DMS53 treated with DMSO at 0.1 percent for 48 hours (cell line): ENCODE data around the gene NAA60.

Source experiments
- DNase-seq: peaks from one replicate; lab custom pipeline; 2025; ENCODE audit not compliant: unreplicated experiment; lab: John Stamatoyannopoulos, UW

Gene NAA60

DNA sequence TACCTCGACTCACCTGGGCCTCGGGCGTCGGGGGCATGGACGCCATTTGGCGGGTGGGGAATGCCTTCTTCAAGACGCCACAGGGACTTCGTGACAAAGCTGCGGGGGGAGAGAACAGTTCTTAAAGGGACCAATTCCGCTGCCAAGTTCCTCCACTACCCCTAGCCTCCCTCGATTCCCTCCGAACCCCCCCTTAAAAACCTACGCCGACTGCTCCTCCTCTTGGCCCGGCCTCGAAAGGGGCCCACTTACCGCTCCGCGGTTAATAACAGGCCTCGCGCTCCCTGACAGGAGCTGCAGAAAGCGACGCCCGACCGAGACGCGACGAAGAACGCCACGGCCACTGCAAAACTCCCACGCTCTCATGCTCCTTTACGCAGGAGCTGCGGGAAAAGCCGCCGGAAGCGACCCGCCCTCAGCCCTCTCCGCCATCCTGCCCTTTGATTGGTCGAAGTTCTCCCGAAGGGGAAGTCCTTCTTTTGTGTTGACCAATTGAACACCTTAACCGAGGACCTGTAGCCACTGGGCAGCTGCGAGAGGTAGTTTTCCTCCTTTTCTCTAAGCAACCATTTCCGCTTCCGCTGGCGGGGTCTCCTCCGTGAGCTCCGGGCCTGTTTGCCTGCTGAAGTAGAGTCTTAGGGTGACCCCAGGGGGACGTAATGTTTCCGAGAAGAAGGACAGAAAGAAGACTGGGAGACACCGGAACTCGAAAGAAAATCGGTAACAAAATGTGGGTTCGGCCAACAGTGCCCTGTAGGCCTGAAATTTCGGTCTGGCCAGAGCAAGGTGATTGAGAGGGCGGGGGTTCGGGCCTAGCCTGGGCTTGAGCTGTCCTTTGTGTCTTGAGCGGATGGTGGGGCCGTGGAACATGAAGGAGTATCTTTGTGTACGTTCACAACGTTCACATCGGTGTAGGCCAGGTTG is at the start of gene NAA60, which contains the start of gene ZNF597:
Gene NAA60 (plus strand): TSS at position 573 of the 924 bp plus-strand sequence. CDS start 32,548 bp downstream, outside the sequence.
Gene ZNF597 (minus strand): TSS at position 397 of the 924 bp plus-strand sequence. CDS start 351 bp downstream, at position 46.
- peak; percentile 68 for DNase-seq

DNA sequence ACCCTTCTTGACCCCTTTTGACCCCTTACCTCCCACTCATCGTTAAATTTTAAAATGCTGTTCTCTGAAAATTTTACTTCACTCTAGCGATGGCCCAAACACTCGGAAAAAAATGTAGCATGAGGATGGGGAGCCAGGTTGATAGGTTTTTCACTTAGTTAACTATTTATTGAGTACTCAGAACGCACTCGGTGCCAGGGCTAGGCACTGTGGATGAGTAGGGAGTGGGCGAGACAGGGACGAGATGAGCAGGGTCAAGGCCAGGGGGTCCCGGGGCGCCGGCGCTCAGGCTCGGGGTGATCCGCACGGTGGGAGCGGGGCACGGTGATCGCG is 43.1 kb upstream of the NAA60 start:
- DNase-seq, result no peak

DNA sequence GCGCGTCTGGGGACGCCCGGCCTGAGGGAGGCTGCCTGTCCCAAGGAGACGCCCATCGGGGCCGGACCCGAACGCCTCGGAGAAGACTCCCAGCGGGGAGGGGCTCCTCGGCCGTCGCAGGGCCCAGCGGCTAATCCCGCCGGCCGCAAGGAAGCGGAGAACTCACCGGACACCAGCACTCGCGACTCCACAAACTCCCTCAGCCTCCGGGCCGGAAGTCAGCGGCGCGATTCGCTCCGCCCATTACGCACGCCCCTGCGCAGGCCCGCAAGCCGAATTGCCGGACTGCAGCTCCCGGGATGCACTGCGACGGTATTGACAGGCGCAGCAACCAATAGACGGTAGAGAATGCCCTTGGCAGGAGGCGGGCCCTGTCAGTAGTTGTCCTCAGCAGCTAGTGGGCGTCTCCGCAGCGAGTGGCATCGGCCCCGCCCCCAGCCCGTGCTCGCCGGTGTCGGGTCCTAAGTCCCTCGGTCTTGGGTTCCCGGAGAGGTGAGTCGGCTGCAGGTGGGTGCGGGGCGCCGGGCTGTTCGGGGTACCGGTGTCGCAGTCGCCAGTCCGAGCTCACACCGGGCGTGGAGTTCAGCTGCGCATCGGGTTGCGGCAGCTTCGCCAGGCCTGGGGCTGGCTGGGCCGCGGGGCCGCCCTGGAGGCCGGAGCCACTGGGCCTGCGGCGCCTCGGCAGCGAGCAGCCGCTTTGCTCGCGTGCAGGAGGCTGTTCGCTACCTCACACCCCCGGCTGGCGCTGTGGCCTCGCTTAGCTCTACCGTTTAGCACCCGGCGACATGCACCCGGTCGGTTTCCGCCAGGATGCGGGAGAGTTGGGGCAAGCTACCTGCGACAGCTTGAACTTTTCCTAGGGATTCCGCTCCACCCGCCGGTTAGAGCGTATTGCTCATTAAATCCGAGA is 42.4 kb upstream of the NAA60 start, which contains the start of the genes ZNF174 and ZSCAN32:
Gene ZNF174 (plus strand): TSS at position 437 of the 910 bp plus-strand sequence. CDS start 790 bp downstream, outside the sequence.
Gene ZSCAN32 (minus strand): TSS at position 226 of the 910 bp plus-strand sequence. CDS start 3,447 bp downstream, outside the sequence.
- peak; percentile 94 for DNase-seq

DNA sequence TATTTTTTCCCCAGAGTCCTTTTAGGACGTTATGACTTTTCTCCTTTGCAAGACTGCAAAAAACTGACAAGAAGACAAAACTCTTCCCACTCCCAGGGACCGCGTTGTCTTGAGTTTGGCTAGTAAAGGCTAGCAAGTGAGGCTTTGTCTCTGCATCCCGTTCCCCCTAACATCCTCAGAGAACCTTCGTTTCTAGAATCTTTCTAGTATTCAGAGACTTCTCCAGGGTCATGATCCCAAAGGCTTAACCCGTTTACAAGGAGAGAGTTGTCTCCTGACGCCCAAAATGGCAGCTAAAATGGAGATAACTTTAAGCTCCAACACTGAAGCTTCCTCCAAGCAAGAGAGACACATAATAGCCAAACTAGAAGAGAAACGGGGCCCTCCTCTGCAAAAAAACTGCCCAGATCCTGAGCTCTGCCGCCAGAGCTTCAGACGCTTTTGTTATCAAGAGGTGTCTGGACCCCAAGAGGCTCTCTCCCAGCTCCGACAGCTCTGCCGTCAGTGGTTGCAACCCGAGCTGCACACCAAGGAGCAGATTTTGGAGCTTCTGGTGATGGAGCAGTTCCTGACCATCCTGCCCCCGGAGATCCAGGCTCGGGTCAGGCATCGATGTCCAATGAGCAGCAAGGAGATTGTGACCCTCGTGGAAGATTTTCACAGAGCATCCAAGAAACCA is 41.6 kb upstream of the NAA60 start:
- DNase-seq, result peak; percentile 0

DNA sequence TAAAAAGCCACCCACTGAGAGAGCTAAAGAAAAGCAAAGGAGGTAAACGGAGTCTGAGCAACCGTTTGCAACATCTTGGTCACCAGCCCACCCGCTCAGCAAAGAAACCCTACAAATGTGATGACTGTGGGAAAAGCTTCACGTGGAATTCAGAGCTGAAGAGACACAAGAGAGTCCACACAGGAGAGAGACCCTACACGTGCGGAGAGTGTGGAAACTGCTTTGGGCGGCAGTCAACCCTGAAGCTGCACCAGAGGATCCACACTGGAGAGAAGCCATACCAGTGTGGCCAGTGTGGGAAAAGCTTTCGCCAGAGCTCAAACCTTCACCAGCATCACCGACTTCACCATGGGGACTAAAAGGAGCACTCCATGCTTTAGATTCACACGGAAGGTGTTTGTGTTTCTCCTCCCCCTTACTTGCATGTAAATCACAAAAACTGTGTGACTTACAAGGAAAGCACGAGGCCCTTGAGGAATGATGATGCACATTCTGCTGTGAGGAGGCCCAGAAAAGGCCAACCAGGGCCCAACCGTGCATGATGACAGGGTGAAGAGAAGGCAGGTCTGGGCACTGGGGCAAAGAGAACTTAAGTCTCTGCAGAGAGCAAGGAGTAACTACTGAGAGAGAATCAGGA is 34.8 kb upstream of the NAA60 start:
- DNase-seq, result no peak

DNA sequence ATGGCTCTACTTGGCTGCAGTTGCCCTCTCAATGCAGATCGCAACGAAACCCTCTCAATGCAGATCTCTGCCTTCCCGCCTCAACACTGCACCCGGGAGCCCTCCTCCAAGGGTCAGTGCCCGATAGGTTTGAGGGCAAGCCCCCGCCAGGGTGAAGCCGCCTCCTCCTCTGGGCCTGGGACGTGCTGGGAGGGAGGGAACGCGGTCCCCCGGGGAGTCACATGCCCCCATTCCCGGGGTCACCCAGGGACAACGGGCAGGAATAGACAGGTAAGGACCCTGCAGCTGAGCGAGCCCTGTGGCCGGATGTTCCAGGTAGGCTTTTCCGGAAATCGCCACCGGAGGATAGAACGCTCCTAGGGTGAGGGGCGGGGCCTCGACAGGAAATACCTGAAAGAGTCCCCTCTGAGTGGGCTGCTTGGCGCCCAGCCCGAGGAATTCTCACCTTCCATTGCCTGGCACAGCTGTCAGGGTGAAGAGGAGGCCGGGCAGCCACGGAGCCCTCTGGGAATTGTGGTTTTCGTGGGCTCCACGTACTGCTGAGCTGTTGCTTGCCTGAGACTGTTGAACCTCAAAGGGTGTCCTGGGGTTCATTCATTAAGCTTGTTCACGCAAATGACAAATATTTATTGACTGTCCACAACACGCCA is 29.6 kb upstream of the NAA60 start:
- no peak for DNase-seq

DNA sequence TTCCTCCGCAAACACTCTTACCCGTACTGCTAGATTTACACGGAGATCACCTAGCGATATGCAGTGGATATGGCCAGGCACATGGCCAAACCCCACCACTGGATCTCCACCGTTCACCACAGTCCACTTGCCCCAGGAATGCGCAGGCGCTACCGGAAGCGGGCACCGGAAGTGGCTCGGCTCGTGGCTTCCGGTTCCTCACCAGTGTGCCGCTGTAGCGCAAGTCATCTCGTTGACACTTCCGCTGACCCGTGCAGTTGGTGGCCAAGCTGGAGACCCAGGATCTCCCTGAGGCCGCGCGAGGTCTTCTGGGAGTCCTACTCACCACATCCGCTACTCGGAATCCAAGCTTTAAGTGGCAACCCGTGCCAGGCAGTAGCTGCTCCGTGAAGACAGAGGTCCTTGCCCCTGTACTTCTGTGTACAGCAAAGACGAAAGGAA is 11.7 kb upstream of the NAA60 start:
- DNase-seq, result no peak

DNA sequence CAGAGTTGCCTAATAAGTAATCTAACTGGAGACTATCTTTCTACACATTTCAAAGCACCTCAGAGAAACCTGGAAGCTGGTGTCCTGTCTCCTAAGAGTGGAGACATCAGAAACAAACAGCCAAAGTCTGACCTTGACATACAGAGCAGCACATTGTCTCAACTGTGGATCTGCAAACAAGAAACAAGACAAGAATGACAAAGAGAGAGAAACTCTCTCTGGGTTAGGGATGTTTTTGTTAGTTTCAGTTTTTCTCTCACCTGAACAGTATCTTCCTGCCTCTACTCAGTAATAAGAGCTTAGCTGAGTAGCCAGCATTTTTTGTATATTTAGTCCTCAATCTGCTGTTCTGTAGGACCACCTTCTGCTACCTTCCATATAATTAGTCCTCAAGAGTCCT is 9.1 kb upstream of the NAA60 start:
- no peak for DNase-seq

DNA sequence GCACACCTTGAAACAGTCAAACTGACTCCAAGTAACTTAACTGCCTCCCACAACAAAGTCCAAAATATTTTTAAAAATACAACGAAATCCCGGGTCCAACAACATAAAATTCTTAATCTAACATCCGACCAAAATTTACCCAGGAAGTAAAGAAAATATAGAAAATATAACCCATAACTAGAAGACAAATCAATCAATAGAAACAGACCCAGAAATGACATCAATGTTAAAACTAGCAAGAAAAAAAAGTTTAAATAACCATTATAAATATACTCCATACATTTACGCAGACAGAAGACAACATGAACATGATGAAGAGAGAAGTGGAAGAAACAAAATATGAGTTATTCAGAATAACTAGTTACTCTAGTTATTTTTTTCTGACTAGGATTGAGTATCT is 3.8 kb upstream of the NAA60 start:
- no peak for DNase-seq

DNA sequence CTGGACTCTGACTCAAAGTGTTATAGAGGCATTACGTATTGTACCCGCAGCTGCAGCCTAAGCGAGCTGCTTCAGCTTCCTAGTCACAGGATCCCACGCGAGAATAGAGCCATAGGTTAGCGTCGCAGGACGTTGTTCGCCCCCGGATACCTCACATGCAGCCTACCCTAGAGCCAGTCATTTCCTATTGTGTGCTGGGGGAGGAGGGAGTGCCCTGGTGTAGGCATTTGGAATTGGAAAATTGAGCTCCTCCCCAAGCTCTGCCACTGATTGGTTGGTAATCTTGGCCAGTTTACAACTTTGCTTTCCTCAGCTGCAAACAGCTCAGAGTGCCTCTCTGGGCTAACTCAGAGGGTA is 530 bp downstream of the NAA60 start:
- no peak for DNase-seq

DNA sequence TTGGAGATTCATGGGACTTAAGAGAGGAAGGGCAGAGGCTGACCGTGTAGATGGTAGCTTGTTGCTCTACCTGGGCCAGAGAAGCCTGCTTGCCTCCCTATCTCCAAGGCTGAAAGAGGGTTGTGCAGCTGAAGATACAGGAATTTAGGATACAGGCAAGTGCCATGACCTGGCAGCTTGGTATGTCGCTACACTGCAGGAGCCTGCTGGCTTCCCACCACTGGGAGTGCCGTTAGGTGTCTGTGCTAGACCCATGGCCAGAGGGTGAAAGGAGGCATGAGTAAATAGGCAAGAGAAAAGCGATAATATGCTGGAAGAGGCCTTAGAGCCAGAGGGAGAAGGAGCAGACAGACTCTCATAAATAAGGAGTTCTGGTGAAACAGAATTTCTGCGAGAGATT is 10.6 kb downstream of the NAA60 start:
- DNase-seq, result no peak

DNA sequence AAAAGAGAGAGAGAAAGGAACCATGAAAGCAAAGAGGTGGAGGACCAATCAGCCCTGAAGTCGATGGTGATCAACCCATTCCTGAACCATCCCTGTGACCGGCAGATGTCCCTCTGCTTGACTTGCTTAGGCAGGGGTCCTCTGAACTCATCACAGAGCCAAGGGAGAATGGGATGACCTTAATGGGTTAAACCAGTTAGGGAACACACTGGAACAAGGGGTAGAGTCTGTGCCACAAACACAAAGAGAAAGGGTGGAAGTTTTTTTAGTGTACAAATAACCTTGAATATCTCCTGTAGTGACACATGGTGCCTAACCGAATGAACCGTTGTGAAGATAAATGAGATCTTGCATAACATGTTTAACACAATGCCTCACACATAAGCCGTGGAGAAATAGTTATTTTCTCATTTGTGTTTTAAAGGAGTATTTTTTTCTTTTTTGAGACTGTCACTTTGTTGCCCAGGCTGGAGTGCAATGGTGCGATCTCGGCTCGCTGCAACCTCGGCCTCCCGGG is 11.2 kb downstream of the NAA60 start:
- DNase-seq, result no peak

DNA sequence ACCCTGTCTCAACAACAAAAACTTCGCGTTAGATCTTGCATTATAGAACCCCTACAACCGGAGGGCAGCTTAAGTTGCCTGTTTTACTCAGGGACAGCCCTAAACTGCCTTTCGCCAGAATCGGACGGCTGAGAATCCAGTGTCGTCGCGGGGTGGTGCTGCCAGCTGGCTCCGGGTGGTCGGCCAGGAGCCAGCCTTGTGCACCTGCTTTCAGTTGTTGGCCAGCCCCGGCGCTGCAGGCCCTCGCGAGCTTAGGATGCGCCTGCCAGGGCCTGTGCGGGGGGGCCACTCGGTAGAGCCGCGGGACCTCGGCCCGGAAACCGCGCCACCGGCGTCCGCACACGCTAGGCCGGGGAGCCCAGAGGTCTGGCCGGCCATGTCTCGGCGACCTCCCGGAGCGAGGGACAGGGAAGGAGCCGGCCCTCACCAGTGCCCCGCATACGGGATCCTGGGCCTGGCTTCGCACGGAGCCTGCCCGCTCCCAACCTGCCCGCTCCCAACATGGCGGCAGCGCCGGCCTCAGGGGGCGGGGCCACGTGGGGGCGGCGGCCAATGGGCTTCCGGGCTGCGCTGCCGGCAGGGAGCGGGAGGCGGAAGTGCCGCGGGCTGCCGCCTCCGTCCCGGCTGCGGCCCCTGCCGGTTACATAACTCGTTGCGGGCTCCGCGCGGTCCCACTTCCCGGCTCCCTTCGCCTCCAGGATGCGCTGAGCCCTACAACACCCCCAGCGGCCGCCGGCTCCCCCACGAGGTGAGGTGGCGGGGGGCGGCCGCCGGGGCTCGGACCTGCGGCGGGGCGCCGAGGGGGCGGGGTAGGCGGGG is 14.2 kb downstream of the NAA60 start:
- DNase-seq, result peak; percentile 58

DNA sequence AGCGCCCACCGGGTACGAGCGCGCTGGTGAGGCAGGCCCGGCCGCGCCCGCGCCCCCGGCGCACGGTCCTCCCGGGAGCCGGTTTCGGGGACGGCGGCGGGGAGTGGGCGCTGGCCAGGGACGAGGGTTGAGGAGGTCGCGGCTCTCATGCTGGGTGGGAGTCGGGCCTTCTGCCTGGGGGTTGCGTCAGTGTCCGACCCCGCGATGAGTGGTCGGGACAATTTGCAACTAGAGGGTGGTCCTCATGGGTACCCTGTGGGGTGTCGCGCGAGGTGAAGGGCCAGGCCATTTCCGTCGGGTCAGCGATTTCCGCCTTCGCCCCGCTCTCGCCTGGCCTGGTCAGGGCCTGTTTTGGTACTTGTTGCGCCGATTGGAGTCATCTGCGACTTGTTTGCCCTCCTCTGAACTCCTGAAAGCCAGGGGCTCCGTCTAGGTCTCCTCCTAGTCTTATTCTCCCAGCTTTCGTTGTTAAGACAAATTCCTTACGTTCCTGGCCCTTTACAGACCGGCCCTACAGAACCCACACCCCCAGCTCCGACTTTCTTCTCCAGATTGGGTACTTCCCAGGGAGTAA is 14.9 kb downstream of the NAA60 start:
- DNase-seq, result no peak

DNA sequence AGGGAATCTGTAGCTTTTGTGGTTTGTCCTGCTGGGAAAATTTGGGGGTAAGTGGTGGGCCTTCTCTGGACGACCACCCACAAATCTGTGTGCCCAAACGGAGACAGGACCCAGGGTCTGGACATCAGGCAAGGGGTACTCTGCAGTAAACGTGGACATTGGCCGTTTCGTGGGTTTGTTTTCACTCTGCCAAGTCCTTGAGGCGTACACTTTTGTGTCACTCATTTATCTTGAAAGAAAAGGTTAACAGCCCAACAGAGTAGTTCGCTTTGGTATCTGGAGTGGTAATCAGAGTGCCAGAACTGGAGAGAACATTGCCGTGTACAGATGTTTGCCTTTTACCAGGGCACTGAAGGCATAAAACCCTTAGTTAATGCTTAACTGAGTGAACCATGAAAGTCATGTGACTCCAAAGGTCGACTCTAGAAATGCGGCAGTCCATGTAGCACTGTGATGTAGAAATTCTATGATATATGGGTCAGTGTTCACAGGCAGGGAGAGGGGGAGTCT is 15.4 kb downstream of the NAA60 start:
- peak; percentile 69 for DNase-seq

DNA sequence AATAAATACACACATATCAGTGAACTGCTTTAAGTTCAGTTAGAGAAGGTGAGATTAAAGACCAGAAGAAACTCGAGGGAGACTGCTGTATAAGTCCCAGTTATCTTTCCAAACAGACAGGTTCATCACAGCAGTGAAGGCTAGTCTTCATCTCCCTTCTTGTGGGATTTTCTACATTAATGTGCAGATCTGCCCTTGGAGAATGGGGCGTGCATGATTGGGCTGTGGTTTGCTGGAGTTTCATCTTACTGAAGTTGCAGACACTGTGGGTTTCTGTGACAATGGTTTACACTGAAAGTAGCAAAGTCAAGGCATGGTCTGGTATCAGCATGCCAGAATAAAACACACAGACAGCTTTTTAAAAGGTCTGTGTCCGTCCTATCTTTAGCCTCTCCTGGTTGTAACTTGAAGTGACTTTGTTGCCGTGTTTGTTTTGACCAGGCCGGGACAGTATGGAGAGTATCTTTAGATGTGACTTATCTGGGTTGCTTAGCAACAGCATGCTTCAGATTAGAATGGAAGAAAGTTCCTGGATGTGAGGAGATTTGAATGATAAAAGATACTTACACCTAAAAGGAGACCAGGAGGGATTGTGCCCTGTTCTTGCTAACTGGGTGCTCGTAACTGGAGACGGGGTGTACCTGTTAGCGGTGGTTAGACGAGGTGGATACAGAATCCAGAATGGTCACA is 16.1 kb downstream of the NAA60 start:
- no peak for DNase-seq

DNA sequence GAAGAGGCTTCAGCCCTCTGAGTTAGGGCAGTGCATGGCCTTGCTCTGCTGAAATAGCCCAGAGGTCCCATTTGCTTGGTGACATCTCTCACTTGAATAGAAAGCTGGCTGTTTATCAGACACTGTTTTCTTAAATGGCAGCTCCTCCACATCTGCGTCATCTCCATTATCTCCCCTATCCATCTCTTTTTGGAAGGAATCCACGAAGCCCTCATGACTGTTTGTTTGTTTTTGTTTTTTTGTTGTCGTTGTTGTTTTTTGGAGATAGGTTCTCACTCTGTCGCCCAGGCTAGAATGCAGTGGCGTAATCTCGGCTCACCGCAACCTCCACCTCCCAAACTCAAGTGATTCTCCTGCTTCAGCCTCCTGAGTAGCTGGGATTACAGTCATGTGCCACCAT is 16.6 kb downstream of the NAA60 start:
- no peak for DNase-seq

DNA sequence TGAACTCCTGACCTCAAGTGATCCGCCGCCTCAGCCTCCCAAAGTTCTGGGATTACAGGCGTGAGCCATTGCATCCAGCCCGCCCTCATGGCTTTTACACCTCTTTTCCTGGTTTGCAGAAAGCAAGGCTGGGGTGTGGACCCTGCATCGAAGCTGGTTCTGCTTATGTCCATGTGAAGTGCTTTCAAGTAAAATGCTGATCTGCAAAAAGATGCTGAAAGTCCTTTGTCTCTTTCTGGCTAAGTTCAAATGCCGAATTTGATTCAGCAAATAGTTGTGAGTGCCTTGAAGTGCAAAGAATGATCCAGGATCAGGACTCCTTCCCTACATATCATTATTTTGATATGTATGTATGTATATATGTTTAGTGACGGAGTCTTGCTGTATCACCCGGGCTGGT is 17.1 kb downstream of the NAA60 start:
- no peak for DNase-seq
